Peyer's patch (tissue), 4 donors: ENCODE measurements around the gene AGPS.
"Not testable (repeated sequence)": the region's sequence is repeated elsewhere in the genome, so short reads cannot be mapped to it uniquely, and the experiment has no call there.

Experiments
- POLR2A ChIP-seq, 2 donors: fragments of 450-650 bp; IDR thresholded peaks; one replicate each; pipeline ENCODE4 v1.5.1; 2017; ENCODE audit warnings: antibody characterized with exemption in 2 of 2, mild to moderate bottlenecking in 2 of 2, moderate library complexity in 2 of 2
- TF ChIP-seq, protein P1 (sequence below), 6 experiments: fragments of 450-650 bp in 4 of 6; fragments of 200-600 bp in 2 of 6; sonication (generic) in 1 of 6; IDR thresholded peaks; one replicate each; pipeline ENCODE4 v1.5.1; 2017 to 2019; ENCODE audit warnings: antibody characterized with exemption in 6 of 6, mild to moderate bottlenecking in 3 of 6, moderate library complexity in 1 of 6

DNA sequence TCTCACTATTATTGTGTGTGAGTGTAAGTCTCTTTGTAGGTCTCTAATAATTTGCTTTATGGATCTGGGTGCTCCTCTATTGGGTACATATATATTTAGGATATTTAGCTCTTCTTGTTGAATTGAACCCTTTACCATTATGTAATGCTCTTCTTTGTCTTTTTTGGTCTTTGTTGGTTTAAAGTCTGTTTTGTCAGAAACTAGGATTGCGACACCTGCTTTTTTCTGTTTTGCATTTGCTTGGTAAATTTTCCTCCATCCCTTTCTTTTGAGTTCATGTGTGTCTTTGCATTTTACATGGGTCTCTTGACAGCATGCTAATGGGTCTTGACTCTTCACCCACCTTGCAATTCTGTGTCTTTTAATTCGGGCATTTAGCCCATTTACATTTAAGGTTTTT, 35.4 kb downstream of the AGPS start:
- TF ChIP-seq, protein P1, sequence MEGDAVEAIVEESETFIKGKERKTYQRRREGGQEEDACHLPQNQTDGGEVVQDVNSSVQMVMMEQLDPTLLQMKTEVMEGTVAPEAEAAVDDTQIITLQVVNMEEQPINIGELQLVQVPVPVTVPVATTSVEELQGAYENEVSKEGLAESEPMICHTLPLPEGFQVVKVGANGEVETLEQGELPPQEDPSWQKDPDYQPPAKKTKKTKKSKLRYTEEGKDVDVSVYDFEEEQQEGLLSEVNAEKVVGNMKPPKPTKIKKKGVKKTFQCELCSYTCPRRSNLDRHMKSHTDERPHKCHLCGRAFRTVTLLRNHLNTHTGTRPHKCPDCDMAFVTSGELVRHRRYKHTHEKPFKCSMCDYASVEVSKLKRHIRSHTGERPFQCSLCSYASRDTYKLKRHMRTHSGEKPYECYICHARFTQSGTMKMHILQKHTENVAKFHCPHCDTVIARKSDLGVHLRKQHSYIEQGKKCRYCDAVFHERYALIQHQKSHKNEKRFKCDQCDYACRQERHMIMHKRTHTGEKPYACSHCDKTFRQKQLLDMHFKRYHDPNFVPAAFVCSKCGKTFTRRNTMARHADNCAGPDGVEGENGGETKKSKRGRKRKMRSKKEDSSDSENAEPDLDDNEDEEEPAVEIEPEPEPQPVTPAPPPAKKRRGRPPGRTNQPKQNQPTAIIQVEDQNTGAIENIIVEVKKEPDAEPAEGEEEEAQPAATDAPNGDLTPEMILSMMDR (IDR thresholded peaks at IDR 0.05), result not testable (repeated sequence)
- not testable (repeated sequence) for TF ChIP-seq POLR2A (IDR thresholded peaks at IDR 0.05)
